ENCODE results near the gene RIGI. TPM values are rescaled to one million over a fixed set of nuclear protein-coding genes. Genes with fewer than 3 reads are reported as not detected.

The RIGI gene
- total and polyA plus RNA-seq, 2 of the 13 experiments (the other 11 are each of a cell fraction or from before 2014, with no cell fraction given) = 3.0 to 8.2 TPM

DNA sequence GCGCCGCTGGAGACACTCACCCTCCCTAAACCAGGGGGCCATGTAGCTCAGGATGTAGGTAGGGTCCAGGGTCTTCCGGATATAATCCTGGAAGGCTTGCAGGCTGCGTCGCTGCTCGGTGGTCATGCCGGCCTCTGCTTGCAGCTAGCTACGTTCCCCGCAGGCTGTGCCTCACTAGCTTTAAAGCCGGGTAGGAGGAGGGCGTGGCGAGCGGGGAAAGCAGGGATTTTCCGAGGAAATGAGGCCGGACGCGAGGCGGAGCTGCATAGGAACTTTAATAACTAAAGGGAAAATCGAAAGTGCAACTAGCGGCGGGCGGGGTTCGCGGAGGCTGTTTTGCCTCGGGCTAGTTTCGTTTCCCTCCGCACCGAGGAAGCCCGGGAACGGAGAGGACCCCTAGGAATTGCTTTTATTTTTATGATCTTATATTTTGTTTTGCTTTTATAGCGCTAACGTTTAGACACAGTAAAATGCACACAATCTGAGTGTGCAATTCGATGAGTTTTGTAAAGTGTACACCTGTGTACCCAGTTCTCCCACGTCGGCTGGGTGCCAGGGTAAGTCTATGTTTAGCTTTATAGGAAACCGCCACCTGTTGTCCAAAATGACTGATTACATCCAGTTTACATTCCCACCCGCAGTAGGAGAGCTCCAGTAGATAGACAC lies at the start of gene RIGI (continued):
- TF ChIP-seq, protein P1, sequence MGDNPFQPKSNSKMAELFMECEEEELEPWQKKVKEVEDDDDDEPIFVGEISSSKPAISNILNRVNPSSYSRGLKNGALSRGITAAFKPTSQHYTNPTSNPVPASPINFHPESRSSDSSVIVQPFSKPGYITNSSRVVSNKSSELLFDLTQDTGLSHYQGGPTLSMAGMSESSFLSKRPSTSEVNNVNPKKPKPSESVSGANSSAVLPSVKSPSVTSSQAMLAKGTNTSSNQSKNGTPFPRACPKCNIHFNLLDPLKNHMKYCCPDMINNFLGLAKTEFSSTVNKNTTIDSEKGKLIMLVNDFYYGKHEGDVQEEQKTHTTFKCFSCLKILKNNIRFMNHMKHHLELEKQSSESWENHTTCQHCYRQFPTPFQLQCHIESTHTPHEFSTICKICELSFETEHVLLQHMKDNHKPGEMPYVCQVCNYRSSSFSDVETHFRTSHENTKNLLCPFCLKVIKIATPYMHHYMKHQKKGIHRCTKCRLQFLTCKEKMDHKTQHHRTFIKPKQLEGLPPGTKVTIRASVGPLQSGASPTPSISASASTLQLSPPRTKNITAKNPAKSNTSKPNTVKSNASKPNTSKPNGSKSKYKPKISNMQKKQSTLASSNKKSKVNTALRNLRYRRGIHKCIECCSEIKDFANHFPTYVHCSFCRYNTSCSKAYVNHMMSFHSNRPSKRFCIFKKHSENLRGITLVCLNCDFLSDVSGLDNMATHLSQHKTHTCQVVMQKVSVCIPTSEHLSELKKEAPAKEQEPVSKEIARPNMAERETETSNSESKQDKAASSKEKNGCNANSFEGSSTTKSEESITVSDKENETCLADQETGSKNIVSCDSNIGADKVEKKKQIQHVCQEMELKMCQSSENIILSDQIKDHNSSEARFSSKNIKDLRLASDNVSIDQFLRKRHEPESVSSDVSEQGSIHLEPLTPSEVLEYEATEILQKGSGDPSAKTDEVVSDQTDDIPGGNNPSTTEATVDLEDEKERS (CRISPR knock-in tag; IDR thresholded peaks at IDR 0.05) = no peak
- TF ChIP-seq AHR (CRISPR knock-in tag; IDR thresholded peaks at IDR 0.05) (no peak), AKAP8 (CRISPR knock-in tag; IDR thresholded peaks at IDR 0.05) (no peak), SOX6 (IDR thresholded peaks at IDR 0.05) (no peak), SOX6 (CRISPR knock-in tag; IDR thresholded peaks at IDR 0.05) (0 out of 2 replicates have a peak, but pooled peaks have one; percentile 44), MAF1 (CRISPR knock-in tag; IDR thresholded peaks at IDR 0.05; ENCODE audit: borderline replicate concordance) (no peak), TBX3 (IDR thresholded peaks at IDR 0.05; ENCODE audit: borderline replicate concordance) (no peak)
- TF ChIP-seq, protein P2, sequence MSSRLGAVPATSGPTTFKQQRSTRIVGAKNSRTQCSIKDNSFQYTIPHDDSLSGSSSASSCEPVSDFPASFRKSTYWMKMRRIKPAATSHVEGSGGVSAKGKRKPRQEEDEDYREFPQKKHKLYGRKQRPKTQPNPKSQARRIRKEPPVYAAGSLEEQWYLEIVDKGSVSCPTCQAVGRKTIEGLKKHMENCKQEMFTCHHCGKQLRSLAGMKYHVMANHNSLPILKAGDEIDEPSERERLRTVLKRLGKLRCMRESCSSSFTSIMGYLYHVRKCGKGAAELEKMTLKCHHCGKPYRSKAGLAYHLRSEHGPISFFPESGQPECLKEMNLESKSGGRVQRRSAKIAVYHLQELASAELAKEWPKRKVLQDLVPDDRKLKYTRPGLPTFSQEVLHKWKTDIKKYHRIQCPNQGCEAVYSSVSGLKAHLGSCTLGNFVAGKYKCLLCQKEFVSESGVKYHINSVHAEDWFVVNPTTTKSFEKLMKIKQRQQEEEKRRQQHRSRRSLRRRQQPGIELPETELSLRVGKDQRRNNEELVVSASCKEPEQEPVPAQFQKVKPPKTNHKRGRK (CRISPR knock-in tag; IDR thresholded peaks at IDR 0.05) = no peak
- TF ChIP-seq, protein P3, sequence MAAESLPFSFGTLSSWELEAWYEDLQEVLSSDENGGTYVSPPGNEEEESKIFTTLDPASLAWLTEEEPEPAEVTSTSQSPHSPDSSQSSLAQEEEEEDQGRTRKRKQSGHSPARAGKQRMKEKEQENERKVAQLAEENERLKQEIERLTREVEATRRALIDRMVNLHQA (CRISPR knock-in tag; IDR thresholded peaks at IDR 0.05) = no peak
- TF ChIP-seq, protein P4, sequence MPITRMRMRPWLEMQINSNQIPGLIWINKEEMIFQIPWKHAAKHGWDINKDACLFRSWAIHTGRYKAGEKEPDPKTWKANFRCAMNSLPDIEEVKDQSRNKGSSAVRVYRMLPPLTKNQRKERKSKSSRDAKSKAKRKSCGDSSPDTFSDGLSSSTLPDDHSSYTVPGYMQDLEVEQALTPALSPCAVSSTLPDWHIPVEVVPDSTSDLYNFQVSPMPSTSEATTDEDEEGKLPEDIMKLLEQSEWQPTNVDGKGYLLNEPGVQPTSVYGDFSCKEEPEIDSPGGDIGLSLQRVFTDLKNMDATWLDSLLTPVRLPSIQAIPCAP (CRISPR knock-in tag; IDR thresholded peaks at IDR 0.05; ENCODE audit: low read depth) = peak; percentile 97
- TF ChIP-seq, protein P5, sequence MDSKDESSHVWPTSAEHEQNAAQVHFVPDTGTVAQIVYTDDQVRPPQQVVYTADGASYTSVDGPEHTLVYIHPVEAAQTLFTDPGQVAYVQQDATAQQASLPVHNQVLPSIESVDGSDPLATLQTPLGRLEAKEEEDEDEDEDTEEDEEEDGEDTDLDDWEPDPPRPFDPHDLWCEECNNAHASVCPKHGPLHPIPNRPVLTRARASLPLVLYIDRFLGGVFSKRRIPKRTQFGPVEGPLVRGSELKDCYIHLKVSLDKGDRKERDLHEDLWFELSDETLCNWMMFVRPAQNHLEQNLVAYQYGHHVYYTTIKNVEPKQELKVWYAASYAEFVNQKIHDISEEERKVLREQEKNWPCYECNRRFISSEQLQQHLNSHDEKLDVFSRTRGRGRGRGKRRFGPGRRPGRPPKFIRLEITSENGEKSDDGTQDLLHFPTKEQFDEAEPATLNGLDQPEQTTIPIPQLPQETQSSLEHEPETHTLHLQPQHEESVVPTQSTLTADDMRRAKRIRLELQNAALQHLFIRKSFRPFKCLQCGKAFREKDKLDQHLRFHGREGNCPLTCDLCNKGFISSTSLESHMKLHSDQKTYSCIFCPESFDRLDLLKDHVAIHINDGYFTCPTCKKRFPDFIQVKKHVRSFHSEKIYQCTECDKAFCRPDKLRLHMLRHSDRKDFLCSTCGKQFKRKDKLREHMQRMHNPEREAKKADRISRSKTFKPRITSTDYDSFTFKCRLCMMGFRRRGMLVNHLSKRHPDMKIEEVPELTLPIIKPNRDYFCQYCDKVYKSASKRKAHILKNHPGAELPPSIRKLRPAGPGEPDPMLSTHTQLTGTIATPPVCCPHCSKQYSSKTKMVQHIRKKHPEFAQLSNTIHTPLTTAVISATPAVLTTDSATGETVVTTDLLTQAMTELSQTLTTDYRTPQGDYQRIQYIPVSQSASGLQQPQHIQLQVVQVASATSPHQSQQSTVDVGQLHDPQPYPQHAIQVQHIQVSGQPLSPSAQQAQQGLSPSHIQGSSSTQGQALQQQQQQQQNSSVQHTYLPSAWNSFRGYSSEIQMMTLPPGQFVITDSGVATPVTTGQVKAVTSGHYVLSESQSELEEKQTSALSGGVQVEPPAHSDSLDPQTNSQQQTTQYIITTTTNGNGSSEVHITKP (CRISPR knock-in tag; IDR thresholded peaks at IDR 0.05; ENCODE audit: low read depth) = no peak
- TF ChIP-seq, protein P6, sequence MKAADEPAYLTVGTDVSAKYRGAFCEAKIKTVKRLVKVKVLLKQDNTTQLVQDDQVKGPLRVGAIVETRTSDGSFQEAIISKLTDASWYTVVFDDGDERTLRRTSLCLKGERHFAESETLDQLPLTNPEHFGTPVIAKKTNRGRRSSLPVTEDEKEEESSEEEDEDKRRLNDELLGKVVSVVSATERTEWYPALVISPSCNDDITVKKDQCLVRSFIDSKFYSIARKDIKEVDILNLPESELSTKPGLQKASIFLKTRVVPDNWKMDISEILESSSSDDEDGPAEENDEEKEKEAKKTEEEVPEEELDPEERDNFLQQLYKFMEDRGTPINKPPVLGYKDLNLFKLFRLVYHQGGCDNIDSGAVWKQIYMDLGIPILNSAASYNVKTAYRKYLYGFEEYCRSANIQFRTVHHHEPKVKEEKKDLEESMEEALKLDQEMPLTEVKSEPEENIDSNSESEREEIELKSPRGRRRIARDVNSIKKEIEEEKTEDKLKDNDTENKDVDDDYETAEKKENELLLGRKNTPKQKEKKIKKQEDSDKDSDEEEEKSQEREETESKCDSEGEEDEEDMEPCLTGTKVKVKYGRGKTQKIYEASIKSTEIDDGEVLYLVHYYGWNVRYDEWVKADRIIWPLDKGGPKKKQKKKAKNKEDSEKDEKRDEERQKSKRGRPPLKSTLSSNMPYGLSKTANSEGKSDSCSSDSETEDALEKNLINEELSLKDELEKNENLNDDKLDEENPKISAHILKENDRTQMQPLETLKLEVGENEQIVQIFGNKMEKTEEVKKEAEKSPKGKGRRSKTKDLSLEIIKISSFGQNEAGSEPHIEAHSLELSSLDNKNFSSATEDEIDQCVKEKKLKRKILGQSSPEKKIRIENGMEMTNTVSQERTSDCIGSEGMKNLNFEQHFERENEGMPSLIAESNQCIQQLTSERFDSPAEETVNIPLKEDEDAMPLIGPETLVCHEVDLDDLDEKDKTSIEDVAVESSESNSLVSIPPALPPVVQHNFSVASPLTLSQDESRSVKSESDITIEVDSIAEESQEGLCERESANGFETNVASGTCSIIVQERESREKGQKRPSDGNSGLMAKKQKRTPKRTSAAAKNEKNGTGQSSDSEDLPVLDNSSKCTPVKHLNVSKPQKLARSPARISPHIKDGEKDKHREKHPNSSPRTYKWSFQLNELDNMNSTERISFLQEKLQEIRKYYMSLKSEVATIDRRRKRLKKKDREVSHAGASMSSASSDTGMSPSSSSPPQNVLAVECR (CRISPR knock-in tag; IDR thresholded peaks at IDR 0.05; ENCODE audit: borderline replicate concordance) = peak; percentile 79; the same call in 1 of the 2 replicates
- TF ChIP-seq, protein P7, sequence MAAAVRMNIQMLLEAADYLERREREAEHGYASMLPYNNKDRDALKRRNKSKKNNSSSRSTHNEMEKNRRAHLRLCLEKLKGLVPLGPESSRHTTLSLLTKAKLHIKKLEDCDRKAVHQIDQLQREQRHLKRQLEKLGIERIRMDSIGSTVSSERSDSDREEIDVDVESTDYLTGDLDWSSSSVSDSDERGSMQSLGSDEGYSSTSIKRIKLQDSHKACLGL (CRISPR knock-in tag; IDR thresholded peaks at IDR 0.05) = no peak

Data from HepG2 (cell line).